HG02938 (cell line): Measurements from ENCODE around the gene ZCCHC17.

ENCODE experiments used
- ATAC-seq: cut with Tn5 transposase; IDR thresholded peaks from one replicate; pipeline ENCODE4 v1.9.1; 2021; ENCODE audit warnings: mild to moderate bottlenecking, moderate library complexity; ENCODE audit not compliant: unreplicated experiment

The ZCCHC17 gene

DNA sequence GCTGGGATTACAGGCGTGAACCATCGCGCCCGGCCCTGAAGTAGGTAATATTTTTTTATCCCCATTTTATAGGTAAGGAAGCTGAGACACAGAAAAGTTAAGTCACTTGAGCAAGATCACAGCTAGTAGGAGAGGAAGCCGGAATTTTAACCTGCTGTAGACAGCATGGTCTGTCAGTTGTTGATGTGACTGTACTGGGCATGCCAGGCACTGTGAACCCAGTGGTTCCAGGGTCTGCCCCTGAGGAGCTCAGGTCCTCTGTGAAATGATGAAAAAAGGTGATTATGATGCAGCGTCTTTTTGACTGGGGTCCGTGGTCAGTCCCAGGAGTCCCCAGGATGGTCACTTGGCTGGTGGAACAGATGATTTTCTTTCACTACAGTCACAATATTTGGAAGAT, 92.8 kb downstream of the ZCCHC17 start:
- ATAC-seq = no peak

DNA sequence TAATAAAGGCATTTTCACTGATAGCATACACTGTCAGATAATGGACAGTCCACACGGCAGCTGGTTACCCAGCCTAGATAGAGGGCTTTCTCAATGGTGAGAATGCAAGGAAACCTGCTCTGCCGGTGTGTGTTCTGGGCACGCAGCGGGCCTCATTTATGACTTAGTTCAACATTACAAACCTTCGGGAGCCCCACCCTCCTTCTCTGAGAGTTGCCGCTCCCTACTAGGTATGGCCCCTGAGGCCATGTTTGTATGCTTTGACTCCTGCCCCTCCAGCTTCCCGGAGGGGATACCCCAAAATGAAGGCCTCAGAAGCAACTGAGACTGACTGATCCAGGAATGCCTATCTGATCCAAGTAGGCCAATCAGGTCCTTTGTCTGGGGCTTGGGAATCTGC, 93.2 kb downstream of the ZCCHC17 start:
- ATAC-seq = no peak

DNA sequence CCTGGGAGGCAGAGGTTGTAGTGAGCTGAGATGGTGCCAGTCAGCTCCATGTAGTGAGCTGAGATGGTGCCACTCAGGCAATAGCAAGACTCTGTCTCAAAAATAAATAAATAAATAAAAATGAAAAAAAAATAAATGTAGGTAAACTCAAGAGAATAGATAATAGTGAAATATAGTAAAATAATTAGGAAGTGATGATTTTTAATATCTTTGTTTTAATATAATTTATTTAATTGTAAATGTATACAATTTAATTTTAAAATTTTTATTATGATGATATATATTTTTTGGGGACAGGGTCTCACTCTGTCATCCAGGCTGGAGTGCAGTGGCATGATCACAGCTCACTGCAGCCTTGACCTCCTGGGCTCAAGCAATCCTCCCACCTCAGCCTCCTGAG, 96.6 kb downstream of the ZCCHC17 start:
- no peak for ATAC-seq

- ATAC-seq = peak; percentile 61
Measured at GRCh38 chr1:31394584-31395193, 97.9 kb downstream of the ZCCHC17 start.

- no peak for ATAC-seq
Measured at GRCh38 chr1:31396633-31397351, 100.0 kb downstream of the ZCCHC17 start.

DNA sequence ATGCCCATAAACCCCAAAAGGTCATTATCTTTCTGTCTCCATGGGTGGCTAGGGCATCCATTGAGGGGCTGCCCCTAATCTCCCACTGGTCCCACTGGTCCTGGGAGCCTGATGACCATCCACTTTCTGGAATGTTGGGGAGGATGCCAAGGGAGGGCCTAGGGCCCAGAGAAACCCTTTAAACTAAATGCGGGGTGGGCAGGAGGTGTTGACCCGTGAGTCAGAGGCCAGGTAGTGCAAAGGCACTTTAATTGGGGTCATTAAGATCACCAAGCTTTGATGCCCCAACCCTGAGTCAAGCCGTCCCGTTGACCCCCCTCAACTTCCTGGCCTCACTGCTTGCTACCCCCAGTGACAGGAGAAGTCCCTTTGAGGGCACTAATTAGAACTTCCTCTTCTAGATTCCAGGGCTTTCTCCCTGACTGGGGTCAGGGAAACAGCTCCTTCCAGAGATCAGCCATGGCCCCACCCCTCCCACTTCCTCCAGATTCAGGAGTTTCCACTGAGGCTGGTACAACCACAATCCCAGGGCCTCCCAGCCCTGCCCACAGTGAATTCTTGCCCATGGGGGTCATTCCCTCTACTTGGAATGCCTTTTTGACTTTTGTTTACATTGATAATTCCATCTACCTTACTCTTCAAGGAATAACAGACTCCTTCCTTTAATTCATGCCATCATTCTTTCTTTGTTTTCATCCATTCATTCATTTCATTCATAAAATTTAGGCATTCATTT, 100.7 kb downstream of the ZCCHC17 start:
- ATAC-seq = no peak

DNA sequence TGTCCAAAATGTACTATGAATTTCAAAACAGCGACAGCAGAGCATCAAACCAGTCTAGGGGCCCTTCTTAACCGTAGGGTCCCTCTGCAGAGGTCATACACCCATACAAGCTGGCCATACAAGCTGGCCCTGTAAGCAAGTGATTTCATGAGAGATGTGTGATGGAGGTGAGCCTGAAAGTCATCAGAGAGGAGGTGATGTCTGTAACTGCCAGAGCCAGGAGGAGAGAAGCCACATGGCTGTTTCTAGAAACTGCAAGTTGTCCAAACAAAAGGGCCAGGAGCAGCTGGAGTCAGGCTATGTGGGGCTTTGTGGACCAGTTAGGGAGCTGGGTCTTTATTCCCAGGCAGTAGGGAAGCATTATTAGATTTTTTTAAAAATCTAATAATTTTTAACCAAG, 101.4 kb downstream of the ZCCHC17 start:
- ATAC-seq = no peak

DNA sequence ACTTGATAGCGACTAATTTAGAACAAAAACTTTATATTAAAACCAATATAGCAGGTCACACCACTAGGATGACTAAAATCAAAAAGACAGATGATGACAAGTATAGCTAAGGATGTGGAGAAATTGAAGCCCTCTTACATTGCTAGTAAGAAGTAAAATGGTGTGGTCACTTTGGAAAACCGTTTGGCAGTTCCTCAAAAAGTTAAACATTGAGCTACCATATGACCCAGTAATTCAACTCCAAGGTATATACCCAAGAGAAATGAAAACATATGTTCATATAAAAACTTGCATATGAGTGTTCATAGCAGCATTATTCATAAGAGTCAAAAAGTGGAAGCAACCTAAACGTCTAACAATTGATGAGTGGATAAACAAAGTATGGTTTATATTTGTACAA, 103.1 kb downstream of the ZCCHC17 start:
- ATAC-seq = no peak

DNA sequence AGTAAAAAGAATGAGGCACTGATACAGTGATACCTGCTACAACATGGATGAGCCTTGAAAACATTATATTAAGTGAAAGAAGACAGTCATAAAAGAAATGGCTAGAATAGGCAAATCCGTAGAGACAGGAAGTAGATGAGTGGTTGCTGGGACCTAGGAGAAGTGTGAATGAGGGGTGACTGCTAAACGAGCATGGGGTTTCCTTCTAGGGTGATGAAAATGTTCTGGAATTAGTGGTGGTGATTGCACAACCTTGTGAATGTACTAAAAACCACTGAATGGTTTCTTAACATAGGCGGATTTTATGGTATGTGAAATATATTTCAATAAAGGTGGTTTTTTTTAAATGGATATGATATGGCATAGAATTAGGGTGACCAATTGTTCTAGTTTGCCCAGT, 103.6 kb downstream of the ZCCHC17 start:
- ATAC-seq = no peak

DNA sequence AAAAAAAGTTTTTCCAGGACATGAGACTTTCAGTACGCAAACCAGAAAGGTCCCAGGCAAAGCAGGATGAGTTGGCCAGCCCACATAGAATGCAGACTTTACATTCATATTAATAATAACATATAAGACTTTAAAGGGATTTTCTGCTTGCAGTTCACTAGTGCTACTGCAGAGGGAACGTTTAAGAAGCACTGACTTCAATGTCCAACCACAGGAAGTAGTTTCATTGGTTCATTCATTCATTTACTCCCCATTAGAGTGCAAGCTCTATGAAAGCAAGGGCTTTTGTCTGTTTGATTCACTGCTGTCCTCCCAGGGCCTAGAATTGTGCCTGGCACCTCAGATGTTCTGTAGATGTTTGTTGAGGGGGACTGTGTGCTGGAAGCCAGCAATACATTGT, 104.4 kb downstream of the ZCCHC17 start:
- no peak for ATAC-seq

DNA sequence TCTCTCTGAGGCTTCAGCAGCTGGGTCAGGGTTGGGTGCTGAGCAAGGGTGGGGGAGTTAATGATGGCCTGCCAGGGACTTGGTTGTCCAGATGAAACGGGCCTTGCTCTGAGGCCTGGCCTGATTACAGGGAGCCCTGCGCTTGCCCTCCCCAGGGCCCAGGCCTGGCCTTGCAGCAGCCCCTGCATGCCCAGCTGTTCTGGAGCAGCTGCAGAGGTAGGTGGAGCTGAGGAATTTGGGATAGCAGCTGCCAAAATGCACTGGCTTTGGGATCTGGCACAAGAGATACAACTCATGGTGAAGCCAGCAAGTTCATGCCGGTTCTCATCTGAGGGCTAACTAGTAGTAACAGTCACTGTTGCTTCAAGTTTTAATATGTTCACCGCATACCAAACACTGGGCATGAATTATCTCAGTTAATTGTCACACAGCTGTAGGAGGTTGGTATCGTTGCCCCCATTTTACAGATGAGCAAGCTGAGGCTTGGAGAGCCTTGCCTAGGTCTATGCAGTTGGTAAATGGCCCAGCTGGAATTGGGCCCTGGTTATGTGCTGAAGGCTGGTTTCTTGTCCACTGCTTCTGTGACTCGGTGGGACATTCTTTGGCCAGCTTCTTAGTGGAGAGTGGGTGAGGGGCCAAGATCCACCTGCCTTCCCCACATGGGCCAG, 108.9 kb downstream of the ZCCHC17 start:
- no peak for ATAC-seq

DNA sequence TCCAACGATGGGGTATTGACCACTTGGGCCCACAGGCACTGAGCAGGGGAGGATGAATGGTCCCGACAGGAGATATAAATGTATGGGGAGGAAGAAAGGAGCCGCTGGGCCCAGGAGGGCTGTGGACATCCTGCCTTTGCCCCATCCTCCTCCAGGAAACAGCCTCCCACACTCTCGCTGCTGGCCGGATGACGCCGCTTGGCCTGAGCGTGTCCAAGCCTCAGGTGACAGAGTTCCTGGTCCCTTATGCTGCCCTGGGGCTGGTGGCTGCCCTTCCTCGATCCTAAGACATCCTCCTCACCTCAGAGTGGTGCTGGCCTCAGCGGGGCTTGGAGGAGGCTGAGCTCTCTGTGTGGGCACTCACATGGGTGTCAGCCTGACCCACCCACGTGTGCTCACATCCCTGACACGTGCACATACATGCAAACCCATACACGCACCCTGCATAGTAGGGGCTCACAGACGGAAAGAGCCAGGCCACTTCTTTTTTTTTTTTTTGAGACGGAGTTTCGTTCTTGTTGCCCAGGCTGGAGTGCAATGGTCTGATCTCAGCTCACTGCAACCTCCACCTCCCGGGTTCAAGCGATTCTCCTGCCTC, 110.3 kb downstream of the ZCCHC17 start:
- ATAC-seq = no peak

GRCh38 chr1:31408788-31409318, 112.0 kb downstream of the ZCCHC17 start:
- ATAC-seq = no peak

DNA sequence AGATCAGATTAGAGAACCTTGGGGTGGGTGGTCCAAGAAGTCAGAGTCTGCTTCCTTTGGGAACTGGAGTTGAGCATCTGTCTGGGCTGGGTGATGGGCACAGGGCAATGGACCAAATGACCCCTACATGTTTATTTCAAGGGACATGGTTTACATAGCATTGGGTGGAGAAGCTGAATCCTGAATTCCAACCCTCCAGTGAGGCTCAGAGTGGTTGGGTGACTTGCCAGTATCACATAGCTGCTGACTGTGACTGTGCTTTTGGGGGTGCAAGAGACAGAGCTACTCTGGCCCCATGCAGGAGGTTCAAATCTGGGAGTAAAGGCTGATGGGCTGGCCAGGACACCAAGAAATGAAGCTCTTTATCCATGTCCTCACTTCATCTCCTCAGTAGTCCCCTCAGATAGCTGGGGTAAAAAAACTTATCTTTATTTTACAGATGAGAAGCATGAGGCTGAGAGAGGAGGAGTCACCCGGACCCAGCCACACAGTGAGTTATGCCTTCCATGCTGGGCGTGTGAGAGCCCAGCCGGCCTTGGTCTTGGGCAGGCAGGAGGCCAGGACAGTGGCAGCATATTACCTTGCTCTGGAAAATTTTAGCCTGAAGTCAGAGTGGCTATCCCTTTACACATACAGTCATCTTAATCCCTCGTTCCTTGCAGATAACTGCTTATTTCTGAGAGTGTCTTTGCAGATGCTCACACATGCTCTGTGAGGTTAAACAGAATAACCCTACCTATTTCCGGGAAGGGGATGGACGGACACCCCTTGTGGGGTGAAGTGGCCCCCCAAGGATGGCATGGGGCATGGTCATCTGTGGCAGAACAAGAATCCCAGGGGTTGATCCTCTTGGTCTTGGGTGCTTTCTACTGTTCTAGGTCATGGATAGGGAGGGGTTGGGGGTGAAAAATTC, 113.4 kb downstream of the ZCCHC17 start:
- ATAC-seq = no peak

DNA sequence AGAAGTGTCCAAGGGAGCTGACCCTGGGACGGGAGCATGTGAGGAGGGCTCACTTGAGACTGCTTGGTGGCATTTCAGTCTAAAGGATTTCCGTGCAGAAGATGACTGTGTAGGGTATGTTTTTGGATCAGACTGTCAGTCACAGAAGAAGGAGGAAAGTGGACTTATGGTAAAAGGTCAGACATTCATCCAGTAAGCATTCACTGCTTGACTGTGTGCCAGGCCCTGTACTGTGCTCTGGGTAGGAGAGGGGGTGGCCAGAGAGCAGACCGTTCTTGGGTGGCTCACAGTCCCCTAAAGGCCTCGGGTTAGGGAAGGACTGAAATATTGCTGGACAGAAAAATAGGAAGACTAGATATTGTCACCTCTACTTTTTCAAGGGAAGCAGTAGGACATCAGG, 114.0 kb downstream of the ZCCHC17 start:
- ATAC-seq = no peak

DNA sequence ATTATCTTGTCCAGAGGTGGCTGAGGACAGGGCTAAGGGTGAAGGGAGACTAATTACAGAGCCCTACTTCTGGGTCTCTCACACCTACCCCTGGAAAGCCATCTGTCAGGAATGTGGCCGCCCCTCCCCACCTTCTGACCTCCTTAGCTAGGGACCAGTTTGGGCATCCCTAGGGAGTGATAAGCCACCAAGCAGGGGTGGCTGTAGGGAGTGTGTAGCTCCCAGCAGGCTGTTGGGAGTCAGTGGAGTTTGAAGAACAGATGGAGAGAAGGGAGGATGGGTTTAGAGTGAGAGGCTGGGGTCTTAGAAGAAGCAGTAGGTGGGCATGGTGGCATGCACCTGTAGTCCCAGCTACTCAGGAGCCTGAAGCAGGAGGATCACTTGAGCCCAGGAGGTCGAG, 115.4 kb downstream of the ZCCHC17 start:
- no peak for ATAC-seq

- ATAC-seq = no peak
Measured at GRCh38 chr1:31412732-31413404, 116.0 kb downstream of the ZCCHC17 start, which contains the start of gene SERINC2. TSS of gene SERINC2 (plus strand) at chr1:31413213. CDS start at chr1:31413266, 53 bp downstream.

DNA sequence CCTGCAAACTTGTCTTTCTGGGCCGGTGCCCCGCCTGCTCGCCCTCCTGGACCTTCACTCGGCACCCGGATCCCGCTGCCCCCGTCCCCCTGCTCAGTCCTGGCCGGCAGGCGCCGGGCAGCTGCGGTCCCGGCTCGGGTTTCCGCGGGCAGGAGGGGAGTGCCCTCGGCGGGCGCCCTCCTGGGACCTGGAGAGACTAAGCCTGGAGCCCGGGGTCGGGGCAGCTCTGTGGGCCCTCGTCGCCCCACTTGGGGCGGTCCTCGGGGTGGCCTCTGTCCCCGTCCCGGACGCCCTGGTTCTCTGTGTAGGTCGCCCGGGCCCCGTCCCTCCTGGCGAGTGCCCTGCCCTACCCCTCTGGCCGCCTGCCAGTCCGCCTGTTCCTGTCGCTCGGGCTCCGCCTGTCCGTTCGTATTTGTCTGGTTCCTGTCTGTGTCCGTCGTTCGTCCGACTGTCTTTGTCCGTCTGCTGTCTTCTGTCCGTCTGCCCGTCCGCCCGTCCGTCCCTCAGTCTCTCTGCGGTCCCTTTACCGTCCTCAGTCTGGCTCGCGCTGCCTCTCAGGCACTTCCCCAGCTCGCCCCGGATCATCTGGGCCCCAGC, 116.7 kb downstream of the ZCCHC17 start:
- no peak for ATAC-seq
